ENCODE measurements around the gene PXDN.
"Not testable (repeated sequence)": the region's sequence is repeated elsewhere in the genome, so short reads cannot be mapped to it uniquely, and the experiment has no call there.

PXDN gene

DNA sequence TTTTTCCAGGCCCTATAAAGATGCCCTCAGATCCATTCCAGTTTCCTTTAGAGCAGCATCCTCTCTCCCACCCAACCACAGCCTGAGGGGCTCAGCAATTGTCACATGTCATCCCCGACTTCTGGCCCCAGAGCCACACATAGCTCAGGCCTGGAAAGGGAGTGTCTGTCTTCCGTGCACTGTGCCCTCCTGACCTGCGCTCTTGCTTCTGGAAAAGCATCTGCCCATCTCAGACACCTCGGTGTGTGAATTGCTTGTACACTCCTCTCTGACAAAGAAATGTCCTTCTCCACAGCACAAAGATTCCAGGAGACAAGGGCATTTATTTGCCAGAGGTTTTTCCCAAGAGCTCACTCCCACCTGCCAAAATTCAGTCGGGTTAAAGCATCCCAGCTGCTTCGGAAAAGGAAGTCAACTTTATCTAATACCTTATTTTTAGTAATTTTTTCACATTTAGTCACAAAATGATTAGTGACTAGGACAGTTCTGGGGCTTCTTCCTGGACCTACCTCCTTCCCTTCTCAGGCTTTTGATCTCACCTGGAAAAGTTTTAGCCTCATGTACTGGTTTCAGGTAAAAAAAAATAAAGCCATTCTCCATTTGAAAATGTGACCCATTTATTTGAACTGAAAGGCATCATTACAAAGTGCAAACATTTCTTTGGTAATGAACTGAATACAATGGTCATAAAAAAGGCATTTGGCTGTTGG lies 112.9 kb downstream of the PXDN start:
- no peak for DNase-seq (ENCODE audit: low read depth in 2 of 2)

DNA sequence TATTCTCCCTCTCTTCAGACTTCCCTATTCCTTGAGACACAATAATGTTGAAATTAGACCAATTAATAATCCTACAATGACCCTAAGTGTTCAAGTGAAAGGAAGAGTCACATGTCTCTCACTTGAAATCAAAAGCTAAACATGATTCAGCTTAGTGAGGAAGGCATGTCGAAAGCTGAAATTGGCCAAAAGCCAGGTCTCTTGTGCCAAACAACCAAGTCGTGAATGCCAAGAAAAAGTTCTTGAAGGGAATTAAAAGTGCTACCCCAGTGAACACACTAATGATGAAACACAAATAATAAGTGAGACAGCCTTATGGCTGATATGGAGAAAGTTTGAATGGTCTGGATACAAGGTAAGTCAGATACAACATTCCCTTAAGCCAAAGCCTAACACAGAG lies 115.4 kb downstream of the PXDN start:
- no peak for DNase-seq (ENCODE audit: low read depth in 2 of 2)

DNA sequence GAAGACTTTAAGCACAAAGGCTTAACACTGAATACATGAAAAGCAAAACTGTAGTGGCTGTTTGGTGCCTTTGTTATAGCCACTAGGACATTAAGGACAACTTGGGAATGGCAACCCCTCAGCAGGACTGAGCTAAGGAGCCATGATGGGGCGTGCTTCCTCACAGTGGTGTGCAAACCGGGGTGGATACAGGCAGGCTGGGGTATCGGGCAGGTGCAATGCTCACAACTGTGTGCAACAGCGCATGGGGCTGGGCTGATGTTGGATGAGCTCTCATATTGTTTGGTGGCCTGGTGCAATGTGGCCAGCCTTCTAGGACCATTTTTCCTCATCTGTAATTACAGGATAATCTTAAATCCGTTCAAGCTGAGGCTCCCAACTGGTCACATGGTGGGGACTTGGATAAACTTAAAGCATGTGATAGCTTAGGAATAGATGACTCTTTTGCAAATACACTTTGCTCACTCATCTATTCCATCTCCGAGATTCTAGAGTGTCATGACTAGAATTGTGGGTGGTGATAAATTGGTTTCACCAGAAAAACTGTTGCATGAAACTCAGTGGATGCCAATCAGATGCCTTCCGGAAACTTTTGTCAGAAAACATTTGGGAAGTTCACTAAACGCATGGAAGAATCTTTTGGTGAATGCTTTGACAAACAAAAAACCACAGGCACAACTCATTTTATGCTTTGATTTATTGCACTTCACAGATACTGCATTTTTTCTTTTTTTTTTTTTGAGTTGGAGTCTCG lies 116.5 kb downstream of the PXDN start:
- DNase-seq (ENCODE audit: low read depth in 2 of 2), result no peak

DNA sequence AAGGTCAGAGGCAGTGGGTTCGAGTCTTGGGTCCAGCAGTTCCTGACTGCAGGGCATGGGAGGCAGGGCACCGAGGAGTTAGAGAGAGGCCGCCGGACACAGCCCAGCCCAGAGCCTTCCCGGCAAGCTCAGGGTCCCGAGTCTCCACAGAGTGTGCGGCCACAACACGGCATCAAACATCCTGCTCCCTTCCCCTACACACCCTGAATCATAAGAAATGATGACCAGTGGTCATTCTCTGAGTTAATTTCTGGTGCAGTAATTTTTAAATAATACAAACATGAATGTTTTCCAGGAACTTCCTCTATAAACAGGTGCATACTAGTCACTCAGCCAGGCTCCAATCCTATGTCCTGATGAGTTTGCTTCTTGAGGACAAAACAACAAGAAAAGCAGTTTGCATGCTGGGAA lies 118.0 kb downstream of the PXDN start:
- DNase-seq (ENCODE audit: low read depth in 2 of 2), result no peak

DNA sequence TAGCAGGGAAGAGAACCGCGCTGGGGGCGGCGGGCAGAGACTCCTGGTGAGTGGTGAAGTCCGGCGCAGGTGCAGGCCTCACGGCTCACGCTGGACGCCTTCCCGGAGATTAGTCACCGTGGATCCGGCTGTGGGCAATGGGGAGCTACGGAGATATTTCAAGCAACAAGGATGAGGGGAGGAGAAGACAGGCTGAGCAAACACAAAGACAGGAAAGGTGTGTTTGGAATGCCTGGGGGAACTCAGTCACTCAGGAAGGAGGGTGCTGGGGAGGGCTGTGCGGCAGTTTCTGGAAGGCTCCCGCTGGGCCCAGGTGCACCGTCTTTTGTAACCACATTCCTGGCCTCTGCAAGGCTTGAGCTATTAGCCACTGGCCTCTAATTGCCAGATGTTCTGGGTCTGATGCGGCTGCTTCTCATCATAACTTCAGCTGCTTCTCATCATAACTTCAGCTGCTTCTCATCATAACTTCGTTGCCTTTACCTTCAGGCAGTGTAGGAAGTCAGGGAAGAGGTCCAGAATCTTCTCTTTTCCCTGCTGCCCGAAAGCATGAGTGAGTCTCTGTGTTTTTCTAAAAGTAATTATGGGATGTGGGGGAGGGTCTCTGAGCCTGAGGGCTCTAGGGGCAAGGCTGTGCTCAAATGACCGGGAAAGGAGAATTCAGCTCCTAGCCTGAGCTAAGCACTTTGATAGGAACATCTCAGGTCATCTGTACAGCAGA lies 118.9 kb downstream of the PXDN start:
- no peak for DNase-seq (ENCODE audit: low read depth in 2 of 2)

DNA sequence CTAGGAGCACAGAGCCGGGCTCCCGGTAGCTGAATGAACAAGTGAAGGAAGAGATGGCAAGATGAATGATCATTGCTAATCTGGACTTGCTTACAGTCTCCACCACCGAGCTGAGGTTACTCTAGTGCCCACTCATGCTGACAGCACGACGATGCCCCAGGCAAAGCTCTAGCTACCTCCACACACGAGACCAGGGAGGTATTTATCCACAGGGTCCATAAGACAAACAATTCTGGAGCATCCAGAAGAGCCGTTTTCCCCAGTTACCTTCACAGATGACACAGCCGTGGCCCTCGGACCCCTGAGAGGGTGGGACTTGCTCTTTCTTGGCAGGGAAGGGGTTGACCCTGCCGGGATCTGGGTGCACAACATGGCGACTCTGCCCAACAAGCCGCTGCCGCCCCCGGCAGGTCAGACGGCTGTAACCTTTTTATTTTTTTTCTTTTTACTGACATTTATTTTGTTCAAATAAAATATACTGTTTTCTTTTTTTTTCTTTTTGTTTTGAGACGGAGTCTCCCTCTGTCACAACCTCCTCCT lies 120.3 kb downstream of the PXDN start:
- no peak for DNase-seq (ENCODE audit: low read depth in 2 of 2)

DNA sequence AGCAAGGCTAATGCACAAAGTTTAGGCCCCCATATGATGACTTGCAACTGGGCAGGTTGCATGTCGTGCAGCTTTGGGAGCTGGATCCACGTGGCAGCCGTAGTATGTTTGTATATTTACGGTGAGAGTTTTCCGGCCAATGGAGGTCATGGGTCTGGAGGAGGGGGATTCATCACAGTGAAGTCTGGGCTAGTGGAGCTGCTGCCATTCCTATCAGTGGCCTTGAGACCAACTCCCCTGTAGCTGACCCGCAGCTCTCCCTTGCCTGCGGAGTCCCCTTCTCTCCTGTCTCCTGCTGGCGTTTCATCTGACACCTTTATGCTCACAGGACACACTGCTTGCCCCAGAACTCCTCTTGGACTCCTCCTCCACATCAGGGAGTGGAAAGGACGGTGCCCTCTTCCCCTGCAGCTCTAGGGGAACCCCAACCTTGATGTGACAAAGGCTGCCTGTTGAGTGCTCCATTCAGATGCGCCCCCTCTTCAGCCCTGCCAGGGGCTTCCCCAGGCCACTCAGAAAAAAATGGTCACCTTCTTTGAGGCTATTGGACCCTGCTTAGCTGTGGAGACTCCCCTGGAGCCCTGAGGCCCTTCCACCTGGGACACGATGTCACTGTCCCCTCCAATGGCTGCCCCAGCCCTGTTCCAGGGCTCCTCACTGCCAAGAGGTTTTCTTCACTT lies 121.7 kb downstream of the PXDN start:
- no peak for DNase-seq (ENCODE audit: low read depth in 2 of 2)

DNA sequence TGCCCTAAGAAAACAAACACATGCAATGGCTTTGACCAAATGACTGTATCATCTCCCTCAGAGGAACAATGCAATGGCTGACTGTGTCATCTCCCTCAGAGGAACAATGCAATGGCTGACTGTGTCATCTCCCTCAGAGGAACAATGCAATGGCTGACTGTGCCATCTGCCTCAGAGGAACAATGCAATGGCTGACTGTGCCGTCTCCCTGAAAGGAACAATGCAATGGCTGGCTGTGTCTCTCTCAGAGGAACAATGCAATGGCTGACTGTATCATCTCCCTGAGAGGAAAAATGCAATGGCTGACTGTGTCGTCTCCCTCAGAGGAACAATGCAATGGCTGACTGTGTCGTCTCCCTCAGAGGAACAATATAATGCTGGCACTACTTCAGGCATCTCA lies 122.3 kb downstream of the PXDN start:
- not testable (repeated sequence) for DNase-seq (ENCODE audit: low read depth in 2 of 2)

DNA sequence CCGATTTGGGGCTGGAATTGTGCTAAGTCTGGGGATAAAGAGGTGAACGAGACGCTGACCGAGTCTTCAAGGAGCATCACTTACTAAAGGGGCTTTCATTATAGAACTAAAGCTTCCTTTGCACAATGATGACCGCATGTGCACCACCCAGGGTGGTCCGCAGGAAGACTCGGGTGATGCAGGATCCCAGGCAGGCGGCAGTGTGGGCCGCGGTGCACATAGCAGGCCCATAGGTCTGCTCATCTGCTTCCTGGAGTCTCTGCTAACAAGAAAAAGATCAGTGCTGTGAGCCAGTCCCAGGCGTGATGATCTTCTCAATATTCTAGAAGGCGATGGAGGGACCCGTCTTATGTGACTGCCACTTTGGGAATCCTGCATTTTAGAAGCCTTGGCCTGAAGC lies 122.8 kb downstream of the PXDN start:
- no peak for DNase-seq (ENCODE audit: low read depth in 2 of 2)

DNA sequence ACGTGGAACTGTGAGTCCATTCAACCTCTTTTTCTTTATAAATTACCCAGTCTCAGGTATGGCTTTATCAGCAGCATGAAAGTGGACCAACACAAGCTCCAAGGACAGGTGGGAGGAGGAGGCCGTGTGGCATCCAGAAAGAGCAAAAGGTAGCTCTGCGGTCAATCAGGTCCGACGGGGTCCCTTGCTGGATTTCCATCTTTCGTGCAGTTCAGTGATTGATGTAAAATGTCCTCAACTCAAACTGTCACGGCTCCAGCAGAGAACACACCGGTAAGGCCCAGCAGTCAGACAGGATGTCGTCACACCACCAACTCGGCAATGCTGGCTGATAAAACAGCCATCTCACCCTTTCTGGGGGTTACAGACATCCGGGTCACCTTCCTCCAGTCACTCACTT lies 123.3 kb downstream of the PXDN start:
- no peak for DNase-seq (ENCODE audit: low read depth in 2 of 2)

DNA sequence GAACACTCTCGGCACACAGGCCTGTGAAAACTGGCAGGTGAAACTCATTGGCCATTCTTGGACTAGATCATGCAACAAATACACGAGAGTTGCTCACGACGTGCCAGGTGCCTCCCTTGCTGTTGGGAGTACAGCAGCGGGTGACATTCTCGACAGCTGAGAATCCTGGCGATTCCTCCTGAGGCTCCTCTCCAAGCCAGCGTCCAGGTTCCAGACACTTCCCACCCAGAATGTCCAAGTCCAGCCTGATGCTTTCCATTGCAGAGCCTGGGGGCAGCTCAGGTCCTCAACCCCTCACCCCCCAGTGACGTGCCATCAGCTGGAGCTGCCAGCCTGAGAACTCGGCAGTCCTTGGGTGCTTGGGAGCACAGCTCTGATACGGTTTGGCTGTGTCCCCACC lies 124.2 kb downstream of the PXDN start:
- DNase-seq (ENCODE audit: low read depth in 2 of 2), result no peak

DNA sequence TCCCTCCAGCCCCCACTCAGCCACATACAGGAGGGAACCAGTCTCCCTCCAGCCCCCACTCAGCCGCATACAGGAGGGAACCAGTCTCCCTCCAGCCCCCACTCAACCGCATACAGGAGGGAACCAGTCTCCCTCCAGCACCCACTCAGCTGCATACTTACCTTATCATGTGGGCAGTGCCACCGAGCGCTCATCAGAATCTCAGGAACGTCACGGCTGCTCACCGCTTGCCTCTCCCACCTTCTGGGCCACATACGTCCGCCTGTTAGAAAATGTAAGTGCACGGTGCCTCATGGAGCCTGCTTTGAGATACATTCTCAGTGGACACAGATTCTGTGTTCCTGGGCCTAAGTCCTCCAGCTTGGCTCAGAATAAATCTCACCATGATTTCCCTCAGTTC lies 124.8 kb downstream of the PXDN start:
- DNase-seq (ENCODE audit: low read depth in 2 of 2), result no peak

DNA sequence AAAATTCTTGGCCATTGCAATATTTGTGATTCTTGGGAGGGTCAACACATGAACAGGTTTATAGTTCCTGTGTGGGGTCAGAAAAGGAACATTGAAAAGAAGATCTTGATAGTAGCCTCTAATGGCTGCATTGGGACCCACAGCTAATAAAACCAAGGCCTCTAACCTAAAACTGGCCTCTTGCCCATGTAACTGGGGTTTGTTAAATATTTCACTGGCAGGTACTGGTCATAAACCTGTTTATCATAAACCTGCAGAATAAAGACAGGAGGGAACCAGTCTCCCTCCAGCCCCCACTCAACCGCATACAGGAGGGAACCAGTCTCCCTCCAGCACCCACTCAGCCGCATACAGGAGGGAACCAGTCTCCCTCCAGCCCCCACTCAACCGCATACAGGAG lies 125.3 kb downstream of the PXDN start:
- DNase-seq (ENCODE audit: low read depth in 2 of 2), result no peak

DNA sequence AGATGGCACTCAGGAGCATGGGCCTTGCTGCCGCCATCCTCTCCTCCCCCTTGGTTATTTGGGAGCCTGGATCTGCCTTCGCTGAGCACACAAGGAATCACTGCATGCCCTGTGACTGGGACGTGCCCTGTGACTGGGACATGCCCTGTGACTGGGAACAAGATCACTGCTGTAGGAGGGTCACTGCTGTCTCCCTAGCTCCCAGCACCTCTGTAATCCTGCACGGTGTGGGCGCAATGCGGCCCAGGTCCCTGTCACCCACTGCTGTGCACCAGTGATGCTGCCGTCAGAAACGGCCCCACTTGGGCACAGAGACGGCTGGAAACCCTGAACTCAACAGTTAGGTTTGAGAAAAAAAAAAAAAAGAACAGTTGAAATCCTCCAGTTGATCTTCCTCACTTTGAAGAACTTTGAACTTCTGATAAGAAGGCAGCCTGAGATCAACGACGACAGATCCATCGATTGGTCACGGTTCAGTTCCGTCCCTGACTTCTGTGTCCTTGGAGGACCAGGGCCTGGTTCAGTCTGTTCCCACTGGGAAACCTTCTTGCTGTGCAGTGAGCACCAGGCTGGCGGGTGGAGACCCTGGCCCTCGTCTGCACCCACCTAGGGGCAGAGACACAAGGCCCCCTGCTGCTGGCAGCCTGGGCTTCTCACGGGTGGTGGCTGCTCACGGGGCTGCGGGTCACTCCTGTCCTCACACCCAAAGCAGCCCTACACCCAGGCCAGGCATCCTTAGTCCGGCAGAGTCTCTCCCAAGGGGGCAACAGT lies 125.9 kb downstream of the PXDN start:
- no peak for DNase-seq (ENCODE audit: low read depth in 2 of 2)

DNA sequence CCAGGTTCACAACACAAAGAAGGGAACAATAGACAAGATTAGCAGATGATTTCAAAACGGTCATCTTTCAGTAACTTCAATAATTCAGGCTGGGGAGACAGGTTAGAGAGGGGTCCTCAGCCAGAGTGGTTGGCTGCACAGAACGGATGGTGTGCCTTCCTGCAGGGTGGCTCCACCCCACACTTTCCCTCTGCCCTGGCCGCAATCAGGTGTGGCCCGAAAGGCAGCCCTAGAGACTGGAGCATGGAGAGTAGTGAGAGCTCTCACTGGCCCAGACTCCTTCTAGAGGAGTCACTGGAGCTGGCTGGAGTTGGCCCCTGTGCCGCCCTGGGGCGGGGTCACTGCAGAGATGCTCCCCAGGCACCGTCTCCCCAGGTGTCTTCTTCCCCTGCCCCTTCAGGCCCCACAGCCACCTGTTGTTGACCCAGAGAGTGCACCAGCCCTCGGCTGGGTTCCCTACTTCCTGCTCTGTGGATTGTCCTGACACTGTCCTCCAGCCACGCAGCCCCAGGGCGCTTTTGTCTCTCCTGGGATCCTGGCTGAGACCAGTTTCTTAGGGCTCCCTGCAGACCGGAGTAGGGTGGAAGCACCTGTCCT lies 126.8 kb downstream of the PXDN start:
- DNase-seq (ENCODE audit: low read depth in 2 of 2), result no peak

DNA sequence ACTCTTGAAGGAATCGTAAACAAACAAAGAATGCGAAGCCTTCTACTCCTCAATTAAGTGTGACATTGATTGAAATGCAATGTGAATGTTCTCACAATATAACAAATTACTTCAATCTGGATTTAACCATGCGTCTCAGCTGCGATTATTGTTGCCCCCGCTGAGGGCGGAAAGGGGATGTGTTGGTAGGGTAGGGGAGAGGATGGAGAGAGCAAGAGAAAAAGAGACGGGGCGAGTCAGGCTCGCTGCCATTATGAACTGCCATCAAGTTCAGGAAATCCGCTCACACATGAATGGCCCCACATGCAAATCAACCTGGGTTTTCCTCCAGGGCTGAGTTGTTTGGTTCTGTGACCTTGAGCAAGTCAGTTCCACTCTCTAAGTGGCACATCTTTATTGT lies 129.8 kb downstream of the PXDN start:
- no peak for DNase-seq (ENCODE audit: low read depth in 2 of 2)

DNA sequence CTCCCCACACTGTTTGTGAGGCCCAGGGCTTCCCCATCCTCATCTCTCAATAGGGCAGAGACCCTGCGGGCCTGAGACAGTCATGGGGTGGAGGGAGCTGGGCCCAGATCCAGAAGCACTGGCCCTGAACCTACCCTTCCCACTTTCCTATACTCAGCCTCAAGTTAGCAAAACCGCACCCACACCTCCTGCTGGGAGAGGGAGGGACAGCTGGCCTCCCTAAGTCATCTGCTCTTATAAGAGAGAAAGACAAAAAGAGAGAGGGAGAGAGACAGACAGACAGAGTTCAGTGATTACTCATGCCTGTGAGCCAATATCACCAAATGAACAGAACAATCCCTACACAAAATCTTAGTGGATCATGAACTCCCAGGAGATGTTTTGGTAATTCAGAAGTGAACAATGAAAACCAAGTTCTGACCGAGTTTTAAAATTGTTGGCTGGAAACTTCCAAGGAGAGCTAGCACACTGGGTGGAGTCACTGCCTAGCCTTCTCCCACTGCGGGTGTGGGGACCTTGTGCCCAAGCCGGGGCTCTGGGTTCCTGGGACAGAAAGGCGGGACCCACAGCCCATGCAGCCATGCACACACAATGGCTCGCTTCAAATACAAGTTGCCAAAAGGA lies 130.5 kb downstream of the PXDN start:
- no peak for DNase-seq (ENCODE audit: low read depth in 2 of 2)

DNA sequence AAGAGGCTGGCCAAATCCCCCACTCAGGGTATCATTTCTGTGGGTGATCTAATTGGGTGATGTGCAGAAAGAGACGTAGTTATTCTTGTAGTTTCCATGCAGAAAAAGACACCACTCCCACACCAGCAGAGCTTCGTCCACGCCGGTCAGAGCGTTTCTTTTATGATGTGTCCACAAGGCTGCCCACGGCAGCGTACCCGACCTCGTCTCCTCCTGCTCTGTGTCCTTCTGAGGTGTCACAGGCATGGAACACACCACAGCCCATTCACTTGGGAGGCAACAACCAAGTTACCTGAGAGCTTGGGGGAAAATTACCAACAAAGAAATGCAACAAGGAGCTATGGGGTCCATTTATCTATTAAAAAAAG lies 131.3 kb downstream of the PXDN start:
- no peak for DNase-seq (ENCODE audit: low read depth in 2 of 2)

DNA sequence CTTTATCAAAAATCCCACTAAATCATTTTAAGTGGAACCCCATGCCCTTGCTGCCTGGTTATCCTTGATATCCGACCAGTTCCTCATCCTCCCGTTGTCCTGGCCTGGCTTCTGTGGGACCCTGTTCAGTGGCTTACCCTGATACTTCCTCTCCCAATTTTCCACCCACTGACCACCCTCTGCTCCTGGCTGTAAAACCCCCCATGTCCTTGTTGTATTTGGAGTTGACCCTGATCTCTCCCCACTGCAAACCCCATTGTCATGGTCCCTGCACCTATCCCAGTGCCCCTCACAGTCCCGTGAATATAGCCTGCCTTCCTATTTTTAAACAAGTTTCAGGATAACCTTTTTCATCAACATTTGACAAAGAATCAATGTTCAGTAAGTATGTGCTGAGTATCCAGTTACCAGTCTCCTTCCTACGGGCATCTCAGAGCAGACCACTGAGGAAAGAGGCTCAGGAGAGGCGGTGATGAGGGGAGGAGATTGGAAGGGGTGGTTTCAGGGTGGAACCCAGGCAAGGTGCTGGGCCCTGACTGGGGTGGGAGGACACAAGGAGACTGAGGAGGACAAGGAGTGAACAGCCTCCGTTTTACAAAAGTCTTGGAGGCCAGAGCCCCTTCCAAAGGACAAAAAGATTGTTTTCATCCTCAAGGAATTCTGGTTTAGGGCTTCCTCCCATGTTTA lies 131.8 kb downstream of the PXDN start:
- DNase-seq (ENCODE audit: low read depth in 2 of 2), result no peak

DNA sequence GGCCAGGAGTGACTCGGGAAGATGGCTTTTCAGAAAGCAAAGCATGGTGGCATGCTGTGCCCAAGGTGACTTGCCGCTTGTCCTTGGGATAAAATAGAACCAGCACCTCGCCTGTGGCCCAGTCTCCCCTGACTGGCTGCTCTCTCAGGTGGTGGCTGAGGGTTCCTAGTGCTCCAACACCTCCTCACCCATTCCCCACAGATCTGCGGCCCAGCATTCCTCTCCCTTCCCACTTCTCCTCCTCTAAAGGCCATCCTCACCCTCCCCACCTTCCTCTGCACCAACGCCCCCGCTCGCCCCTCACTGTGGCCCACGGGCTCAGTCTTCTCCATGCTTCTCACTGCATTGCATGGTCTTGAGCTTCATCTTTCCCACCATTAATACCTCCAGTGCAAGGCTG lies 132.4 kb downstream of the PXDN start:
- no peak for DNase-seq (ENCODE audit: low read depth in 2 of 2)

All from stimulated activated CD4-positive, alpha-beta T cell treated with anti-CD3 and anti-CD28 coated beads, Interleukin-1b, Interleukin-23, amount 100 ng/mL, for 4 hours (primary cell).